ENCODE measurements around the gene SH3BGRL2.
A peak's percentile ranks its signal among the peaks of the same experiment; 100 is the strongest.

Gene SH3BGRL2

DNA sequence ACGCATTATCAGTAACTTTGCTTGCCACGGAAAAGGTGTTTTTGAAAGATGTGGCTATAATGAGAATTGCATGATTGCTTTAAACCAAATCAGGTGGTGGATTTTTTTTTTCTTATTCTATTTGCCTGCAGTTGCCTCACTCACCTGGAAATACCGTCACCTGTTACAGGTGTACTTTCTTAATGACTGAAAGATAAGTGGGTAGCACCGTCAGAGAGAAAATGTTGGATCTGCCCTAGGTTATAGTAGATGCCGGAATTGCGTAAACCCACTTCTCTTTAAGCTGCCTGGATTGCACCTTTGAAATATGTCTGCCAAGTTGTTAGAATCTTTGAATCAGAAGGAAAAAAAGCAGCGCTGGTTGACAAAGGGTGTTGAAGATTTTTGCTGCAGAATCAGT is 68.5 kb downstream of the SH3BGRL2 start:
- DNase-seq (ENCODE audit: low read depth), result no peak

- DNase-seq (ENCODE audit: low read depth), result no peak
These were observed 71.6 kb downstream of the SH3BGRL2 start for GRCh38 chr6:79702691-79703090.

- no peak for DNase-seq (ENCODE audit: low read depth)
These were observed 73.1 kb downstream of the SH3BGRL2 start for GRCh38 chr6:79704200-79704599.

DNA sequence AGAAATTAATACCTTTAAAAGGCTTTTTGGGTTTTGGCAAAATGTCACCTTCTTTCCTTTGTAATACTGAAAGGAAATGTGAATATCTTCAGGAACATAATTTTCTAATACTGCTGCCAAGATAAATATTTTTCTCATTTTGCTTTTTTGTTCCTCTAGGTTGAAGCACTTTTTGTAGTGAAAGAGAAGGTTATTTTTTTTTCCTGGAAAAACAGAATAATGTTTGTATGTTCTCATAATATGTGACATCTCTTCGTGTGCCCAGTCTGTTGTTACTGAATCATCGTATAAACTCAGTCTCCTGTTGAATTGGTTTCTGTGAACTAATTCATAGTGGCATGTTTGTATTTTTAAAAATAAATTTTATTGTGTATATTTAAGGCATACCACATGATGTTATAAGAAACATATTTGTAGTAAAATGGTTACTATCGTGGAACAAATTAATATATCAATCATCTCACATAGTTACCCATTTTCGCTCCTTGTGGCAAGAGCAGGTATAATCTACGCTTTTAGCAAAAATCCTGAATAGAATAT is 74.4 kb downstream of the SH3BGRL2 start:
- no peak for DNase-seq (ENCODE audit: low read depth)

GRCh38 chr6:79706527-79706926 is 75.4 kb downstream of the SH3BGRL2 start:
- DNase-seq (ENCODE audit: low read depth), result no peak

GRCh38 chr6:79707621-79708020 is 76.5 kb downstream of the SH3BGRL2 start:
- DNase-seq (ENCODE audit: low read depth), result no peak

DNA sequence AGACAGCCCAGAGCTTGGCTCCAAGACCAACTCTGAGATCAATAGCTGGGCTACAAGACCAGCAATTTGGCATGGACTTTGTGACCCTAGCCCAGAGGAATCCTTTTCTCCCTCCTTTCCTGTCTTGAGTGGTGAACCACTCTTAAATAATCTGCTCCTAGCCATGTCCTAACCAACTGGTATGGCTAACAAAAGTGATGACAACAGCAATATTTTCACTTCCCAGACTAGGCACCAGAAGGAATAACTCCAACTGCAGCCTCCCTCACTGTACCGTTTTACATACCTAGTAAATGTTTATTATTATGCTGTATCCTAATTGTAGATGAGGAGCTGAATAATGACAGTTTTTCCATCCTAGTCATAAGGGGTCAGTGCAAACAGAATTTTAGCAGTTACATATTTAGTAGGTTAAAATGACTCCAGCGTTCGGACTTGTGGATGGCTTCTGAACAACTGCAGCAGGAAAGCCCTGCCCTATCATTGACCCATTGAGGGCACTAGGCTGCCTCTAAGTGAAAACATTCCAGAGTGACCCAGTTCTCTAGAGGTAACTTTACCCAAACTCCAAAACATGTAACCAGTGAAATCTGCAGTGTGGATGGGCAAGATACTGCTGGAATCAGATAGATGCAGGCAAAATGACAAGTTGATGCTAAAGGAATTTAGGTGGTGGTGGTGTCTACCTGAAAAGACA is 77.1 kb downstream of the SH3BGRL2 start:
- DNase-seq (ENCODE audit: low read depth), result no peak

- DNase-seq (ENCODE audit: low read depth), result no peak
These were observed 79.0 kb downstream of the SH3BGRL2 start for GRCh38 chr6:79710127-79710526.

DNA sequence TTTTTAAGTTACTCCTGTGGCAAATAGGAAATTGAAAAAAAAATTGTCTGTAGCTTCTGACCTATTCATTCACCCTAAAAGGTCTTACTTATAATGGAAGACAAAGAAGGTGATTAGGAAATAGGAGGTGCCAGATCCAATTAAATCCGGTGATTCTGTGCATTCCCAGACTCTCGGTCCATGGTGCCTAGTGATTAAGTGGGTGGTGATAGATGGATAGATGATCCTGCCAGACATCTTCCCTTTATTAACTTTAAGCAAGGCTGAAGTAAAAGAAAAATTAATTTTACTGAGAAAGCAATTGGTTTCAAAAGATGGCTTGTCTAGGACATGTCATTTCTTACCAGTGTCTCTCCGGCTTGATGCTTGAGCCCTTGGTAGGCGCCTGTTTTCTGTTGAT is 80.0 kb downstream of the SH3BGRL2 start:
- no peak for DNase-seq (ENCODE audit: low read depth)

DNA sequence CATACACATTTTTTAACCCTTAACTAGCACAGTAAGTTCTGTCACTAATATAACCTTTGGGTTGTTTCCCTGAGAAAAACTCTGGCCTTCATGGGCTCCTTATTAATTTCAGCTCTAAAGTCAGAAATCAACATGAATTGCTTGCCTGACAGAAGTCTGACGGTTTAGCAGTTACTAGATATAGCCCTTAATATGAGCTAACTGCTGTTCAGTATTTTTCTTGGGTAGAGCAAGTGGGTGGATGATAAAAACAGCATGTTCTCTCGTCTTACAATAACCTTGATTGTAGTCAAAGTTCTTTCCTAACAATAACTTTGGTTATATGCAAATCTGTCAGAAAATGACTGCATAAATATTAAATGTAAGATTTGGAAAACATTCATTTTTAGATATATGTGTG is 81.0 kb downstream of the SH3BGRL2 start:
- DNase-seq (ENCODE audit: low read depth), result no peak

DNA sequence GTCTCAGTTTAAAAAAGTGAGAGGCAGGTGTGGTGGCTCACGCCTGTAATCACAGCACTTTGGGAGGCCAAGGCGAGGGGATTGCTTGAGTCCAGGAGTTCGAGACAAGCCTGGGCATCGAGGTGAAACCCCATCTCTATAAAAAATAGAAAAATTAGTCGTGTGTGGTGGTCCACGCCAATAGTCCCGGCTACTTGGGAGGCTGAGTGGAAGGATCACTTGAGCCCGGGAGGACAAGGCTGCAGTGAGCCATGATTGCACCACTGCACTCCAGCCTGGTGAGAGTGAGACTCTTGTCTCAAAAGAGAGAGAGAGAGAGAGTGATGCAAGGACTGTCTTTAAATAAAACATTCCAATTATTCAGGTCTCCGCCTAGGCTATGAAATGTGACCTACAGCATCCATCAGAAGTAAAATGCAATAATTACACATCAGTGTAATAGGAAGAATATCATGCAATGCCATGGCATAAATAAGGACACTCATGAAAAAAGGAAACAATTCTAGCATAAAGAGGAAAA is 81.5 kb downstream of the SH3BGRL2 start:
- DNase-seq (ENCODE audit: low read depth), result no peak

DNA sequence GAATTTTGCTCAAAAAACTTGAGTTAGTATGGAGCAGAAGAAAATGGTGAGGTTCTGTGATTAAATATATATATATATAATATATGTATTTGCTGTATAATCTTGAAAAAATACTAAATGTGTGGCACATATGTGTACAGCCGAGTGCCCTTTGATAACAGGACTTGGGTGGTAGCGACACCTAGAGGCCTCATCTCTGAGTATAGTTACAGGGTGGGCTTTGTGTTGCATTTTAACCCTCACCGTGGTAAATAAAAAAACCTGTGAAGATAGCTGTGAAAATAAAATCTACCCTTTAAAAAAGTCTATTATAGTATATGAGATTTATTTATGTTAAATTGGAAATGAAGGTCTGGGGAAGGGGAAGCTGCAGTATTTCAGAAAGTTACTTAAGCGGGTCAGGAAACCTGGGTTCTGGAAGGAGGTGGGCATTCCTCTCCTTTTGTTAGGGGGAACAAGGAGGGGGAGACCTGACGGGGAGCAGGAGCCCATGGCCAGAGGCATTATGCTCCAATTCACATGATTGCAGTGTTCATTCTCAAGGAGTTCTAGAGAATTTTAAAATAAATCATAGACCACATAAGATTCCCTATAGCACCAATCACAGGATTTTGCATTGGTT is 82.7 kb downstream of the SH3BGRL2 start:
- DNase-seq (ENCODE audit: low read depth), result peak; percentile 30

GRCh38 chr6:79717989-79718388 is 86.9 kb downstream of the SH3BGRL2 start:
- DNase-seq (ENCODE audit: low read depth), result no peak

DNA sequence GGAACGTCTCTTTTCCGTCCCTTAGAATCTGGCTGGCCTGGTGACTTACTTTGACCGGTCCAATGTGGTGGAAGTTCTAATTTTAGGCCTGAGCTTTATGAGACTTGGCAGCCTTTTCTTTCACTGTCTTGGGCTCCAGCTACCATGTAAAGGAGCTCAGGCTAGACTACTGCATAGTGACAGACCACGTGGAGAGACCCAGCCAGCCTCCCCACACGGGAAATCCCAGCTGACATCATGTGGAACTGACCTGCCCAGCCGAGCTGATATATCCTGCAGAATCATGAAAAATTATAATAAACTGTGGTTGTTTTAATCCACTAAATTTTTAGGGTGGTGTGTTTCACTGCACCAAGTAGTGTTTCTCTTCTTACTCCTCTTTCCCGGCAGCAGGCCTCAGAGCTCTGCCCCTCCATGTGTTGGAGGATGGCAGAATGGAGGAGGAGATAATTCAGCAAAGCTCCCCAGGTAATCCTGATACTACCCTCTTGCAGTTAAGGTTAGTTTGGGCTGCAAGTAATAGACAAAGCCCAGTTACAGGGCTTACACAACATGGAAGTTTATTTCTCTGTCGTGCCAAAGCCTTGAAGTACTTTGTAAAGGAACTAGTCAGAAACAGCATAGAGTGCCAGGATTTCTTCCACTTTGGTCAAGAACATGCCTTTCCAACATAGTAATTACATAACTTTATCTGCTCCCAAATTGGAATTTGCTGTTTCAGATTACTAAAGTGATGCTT is 87.5 kb downstream of the SH3BGRL2 start:
- no peak for DNase-seq (ENCODE audit: low read depth)

- no peak for DNase-seq (ENCODE audit: low read depth)
These were observed 88.3 kb downstream of the SH3BGRL2 start for GRCh38 chr6:79719248-79719960.

DNA sequence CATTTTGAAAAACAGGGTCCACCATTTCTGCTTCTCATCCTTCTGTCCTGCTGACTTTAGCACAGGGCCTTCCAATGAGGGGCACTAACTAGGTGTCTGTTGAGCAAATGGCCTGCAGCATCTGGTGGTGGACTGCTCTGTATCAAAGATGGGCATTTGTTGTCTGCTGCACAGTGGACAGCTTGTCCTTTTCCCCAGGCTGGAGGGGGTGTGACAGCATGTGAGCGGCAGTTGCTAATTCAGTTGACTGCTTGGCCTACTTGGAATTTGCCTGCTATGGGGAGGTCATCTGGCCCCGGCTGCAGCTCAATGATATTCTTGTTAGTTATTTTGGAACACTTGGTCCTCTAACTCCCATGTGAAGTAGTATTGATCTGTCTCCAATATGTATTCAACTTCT is 93.7 kb downstream of the SH3BGRL2 start:
- no peak for DNase-seq (ENCODE audit: low read depth)

- DNase-seq (ENCODE audit: low read depth), result no peak
These were observed 100.3 kb downstream of the SH3BGRL2 start for GRCh38 chr6:79731471-79731870.

DNA sequence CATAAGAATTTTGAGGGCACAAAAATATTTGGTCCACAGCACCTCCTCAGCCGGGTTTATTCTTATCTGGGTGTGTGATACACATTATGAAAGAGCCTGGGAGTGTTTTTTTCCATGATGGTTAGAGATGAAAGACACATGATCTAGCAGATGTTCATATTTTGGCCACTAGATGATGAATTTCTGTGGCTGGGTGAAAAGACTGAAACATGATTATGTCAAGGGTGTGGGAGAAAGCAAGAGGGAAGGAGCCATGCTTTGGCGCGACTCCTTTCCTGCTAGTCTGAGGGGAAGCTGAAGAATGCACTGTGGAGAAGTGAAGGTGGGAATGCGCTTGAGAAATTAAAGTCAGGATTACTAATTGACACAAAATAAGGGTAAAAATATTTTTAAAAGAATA is 102.3 kb downstream of the SH3BGRL2 start:
- no peak for DNase-seq (ENCODE audit: low read depth)

GRCh38 chr6:79734374-79734773 is 103.2 kb downstream of the SH3BGRL2 start:
- DNase-seq (ENCODE audit: low read depth), result no peak

- no peak for DNase-seq (ENCODE audit: low read depth)
These were observed 104.1 kb downstream of the SH3BGRL2 start for GRCh38 chr6:79735183-79735582.

DNA sequence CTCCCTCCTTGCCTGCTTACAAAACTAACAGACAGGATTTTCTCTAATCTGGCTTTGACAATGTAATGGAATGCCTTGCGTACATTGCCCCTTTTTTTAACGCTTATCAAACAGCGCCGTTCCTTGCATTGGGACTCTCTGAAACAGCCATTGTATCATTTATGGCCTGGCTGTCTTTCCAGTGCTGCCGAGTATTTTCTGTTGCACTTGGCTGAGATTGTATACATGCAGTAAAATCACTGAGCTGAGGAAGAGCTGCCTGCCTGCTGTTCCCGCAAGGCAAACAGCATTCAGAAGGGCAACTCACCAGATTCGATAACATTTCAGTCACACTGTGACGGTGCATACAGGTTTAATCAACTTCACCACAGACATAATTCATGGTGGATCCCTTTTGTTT is 106.0 kb downstream of the SH3BGRL2 start:
- no peak for DNase-seq (ENCODE audit: low read depth)

- no peak for DNase-seq (ENCODE audit: low read depth)
These were observed 110.9 kb downstream of the SH3BGRL2 start for GRCh38 chr6:79742030-79742429.
